Kidney (tissue), 14 donors: ENCODE results near the gene OGFRL1. TPM values are rescaled to one million over a fixed set of nuclear protein-coding genes. Genes with fewer than 3 reads are reported as not detected.

Experiments used
- DNase-seq, 5 donors: peaks; one replicate each; pipeline ENCODE4 v3.0.0-alpha.2; 2013 to 2020
- FAIRE-seq: peaks from 2 replicates; lab custom pipeline; 2012; peaks lifted over from hg19 to GRCh38; lab: Jason Lieb, UNC
- H3K27ac ChIP-seq, 2 donors: one replicate each; pipeline ENCODE4 v1.7.0; 2013; ENCODE audit warnings: low read depth in 2 of 2, low read length in 2 of 2, inconsistent platforms in 1 of 2
- H3K27me3 ChIP-seq: one replicate; pipeline ENCODE4 v1.7.1; 2013; ENCODE audit warnings: low read length, inconsistent platforms; ENCODE audit not compliant: control insufficient read depth, insufficient read depth
- H3K36me3 ChIP-seq, 3 donors: one replicate each; pipeline versions ENCODE4 v1.7.0 to v1.7.1; 2013; ENCODE audit warnings: low read length in 3 of 3, control low read depth in 1 of 3, inconsistent platforms in 1 of 3; ENCODE audit not compliant: insufficient read depth in 3 of 3, control insufficient read depth in 2 of 3
- H3K4me1 ChIP-seq, 3 donors: one replicate each; pipeline versions ENCODE4 v1.7.0 to v1.7.1; 2013; ENCODE audit warnings: low read length in 3 of 3, inconsistent platforms in 1 of 3, low read depth in 1 of 3; ENCODE audit not compliant: control insufficient read depth in 2 of 3, insufficient read depth in 2 of 3
- H3K4me3 ChIP-seq, 3 donors: one replicate each; pipeline versions ENCODE4 v1.7.0 to v1.8.1; 2013; ENCODE audit warnings: low read length in 3 of 3, control low read depth in 1 of 3, inconsistent platforms in 1 of 3
- H3K9ac ChIP-seq, 3 donors: one replicate each; pipeline versions ENCODE4 v1.7.0 to v1.7.1; 2013; ENCODE audit warnings: low read length in 3 of 3, control low read depth in 1 of 3, inconsistent platforms in 1 of 3
- H3K9me3 ChIP-seq, 3 donors: one replicate each; pipeline versions ENCODE4 v1.7.0 to v1.7.1; 2013; ENCODE audit warnings: low read length in 3 of 3, control low read depth in 1 of 3, inconsistent platforms in 1 of 3; ENCODE audit not compliant: control insufficient read depth in 2 of 3, insufficient read depth in 1 of 3
- CTCF ChIP-seq: IDR thresholded peaks from 3 replicates; pipeline ENCODE4 v1.5.1; 2012; ENCODE audit warnings: mild to moderate bottlenecking, moderate library complexity, borderline replicate concordance; ENCODE audit not compliant: insufficient read depth; ENCODE audit errors: extremely low read depth
- intact Hi-C: fragments of 100-400 bp; cut with DNase I; formaldehyde crosslinking; loops from one replicate; pipeline ENCODE4 v1.11.1; 2022
- polyA plus RNA-seq: library from polyadenylated mRNA; stranded (reverse); fragments of 350-450 nt; fragmentation: Illumina TruSeq; extraction: RNeasy Lipid Tissue Mini Kit (QIAGEN cat#74804); gene quantifications from one replicate; pipeline ENCODE4 v1.2.3, GENCODE V29; 2014; ENCODE audit warnings: low read depth, low replicate concordance; ENCODE audit not compliant: insufficient read depth
- total RNA-seq: library from RNA; stranded (reverse); fragmentation: NEBNext Ultra II Directional; extraction: Animal tissue kit (Norgen Biotek cat#: 25700); gene quantifications from one replicate; pipeline ENCODE4 v1.2.1, GENCODE V29; 2021
- donor health status: control.
- donor health status: control.
- donor health status: control.
- donor health status: control.
- donor health status: control.
- donor health status: DM: yes; HTN: yes; CAD: no.
- donor health status: Normal renal cell carcinoma (clear cell type).

Gene OGFRL1
- total and polyA plus RNA-seq, 2 donors from 2014 or later = 3.6 to 16.0 TPM

- H3K27ac ChIP-seq = no peak overlapping the region
- no peaks in the 10 kb centered on the region for H3K4me1 ChIP-seq
- FAIRE-seq (no peak), DNase-seq (no peak)
- peaks cover 0 to 2% (median 0%) of the 10 kb centered on the region in 3 donors for H3K9me3 ChIP-seq
- H3K27me3 ChIP-seq = no peaks in the 10 kb centered on the region
- intact Hi-C loops = no loop called here
- TF ChIP-seq CTCF = no peak
- H3K4me3 ChIP-seq = no peak overlapping the region
- no peak overlapping the region for H3K9ac ChIP-seq
- H3K36me3 ChIP-seq = no peaks in the 10 kb centered on the region
These were observed 19.7 kb upstream of the OGFRL1 start for GRCh38 chr6:71268735-71269437.

DNA sequence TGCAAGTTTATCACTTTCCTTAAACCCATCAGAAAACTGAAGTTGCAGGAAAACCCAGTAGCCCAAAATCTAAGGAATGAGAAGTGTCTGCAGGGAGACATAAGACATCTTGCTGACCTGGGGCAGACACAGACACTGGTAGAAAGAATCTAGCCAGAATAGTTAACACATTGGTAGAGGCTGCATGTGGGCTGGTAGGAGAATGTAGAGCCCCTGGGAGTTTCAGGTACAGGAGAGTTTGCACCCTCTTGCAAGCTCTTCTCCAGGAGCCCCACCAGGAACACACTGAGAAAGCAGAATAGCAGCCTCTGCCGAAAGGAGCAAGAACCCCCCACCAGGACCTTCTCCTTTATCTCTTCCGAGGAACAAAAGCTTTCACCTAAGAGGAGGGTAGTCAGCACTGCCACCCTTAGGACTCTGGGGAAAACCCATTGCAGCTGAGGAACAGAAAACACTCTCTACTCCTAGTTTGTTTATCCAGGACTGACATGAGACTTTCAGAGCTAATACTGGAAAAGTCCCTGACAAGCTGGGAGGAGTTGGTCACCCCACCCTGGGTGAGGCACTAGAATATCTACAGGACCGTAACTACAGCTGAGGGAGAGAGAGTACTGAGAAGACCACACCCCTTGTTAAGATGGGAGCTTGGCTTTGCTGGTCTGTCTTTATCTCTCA, 10.5 kb upstream of the OGFRL1 start:
- TF ChIP-seq CTCF = no peak
- Histone ChIP-seq H3K4me1 (no peaks in the 10 kb centered on the region), H3K36me3 (no peaks in the 10 kb centered on the region), H3K27ac (no peak overlapping the region), H3K9ac (no peak overlapping the region), H3K9me3 (no peaks in the 10 kb centered on the region), H3K4me3 (no peak overlapping the region), H3K27me3 (no peaks in the 10 kb centered on the region)
- DNase-seq = no peak
- no peak for FAIRE-seq
- intact Hi-C loops = no loop called here

- DNase-seq (no peak), FAIRE-seq (no peak)
- Histone ChIP-seq H3K27ac (no peak overlapping the region), H3K9ac (no peak overlapping the region), H3K9me3 (no peaks in the 10 kb centered on the region), H3K36me3 (no peaks in the 10 kb centered on the region), H3K4me1 (no peaks in the 10 kb centered on the region), H3K4me3 (no peak overlapping the region), H3K27me3 (no peaks in the 10 kb centered on the region)
- intact Hi-C loops = no loop called here
- TF ChIP-seq CTCF = no peak
These were observed 9.3 kb upstream of the OGFRL1 start for GRCh38 chr6:71279321-71279720.
